Vagina (tissue), 2 donors: ENCODE measurements around the gene MTMR6. TPM values are rescaled to one million over a fixed set of nuclear protein-coding genes. Genes with fewer than 3 reads are reported as not detected.

ENCODE experiments used
- DNase-seq, 2 donors: peaks; one replicate each; pipeline ENCODE4 v3.0.0-alpha.2; 2017; ENCODE audit errors: extremely low spot score in 2 of 2
- H3K27ac ChIP-seq: fragments of 200-600 bp; sonication (generic); one replicate; pipeline ENCODE4 v1.5.1; 2019
- H3K27me3 ChIP-seq: fragments of 200-600 bp; sonication (generic); one replicate; pipeline ENCODE4 v1.5.1; 2019
- H3K36me3 ChIP-seq, 2 donors: fragments of 200-600 bp; sonication (generic); one replicate each; pipeline ENCODE4 v1.5.1; 2017 to 2019
- H3K4me1 ChIP-seq: fragments of 200-600 bp; sonication (generic); one replicate; pipeline ENCODE4 v1.5.1; 2019
- H3K4me3 ChIP-seq, 2 donors: fragments of 200-600 bp; sonication (generic); 1 replicate in 1 of 2; 2 replicates in 1 of 2; pipeline ENCODE4 v1.5.1; 2016 to 2019
- H3K9me3 ChIP-seq: fragments of 200-600 bp; sonication (generic); one replicate; pipeline ENCODE4 v1.5.1; 2019
- POLR2A ChIP-seq, 2 donors: fragments of 450-650 bp; IDR thresholded peaks; one replicate each; pipeline ENCODE4 v1.6.1; 2017; ENCODE audit warnings: antibody characterized with exemption in 2 of 2, mild to moderate bottlenecking in 2 of 2, moderate library complexity in 2 of 2
- POLR2AphosphoS5 ChIP-seq, 2 donors: sonication (generic); formaldehyde crosslinking; IDR thresholded peaks; one replicate each; pipeline ENCODE4 v1.9.0; 2017; ENCODE audit warnings: antibody characterized with exemption in 2 of 2, mild to moderate bottlenecking in 2 of 2, low read depth in 1 of 2; ENCODE audit not compliant: insufficient read depth in 1 of 2
- intact Hi-C: fragments of 100-400 bp; cut with DNase I; formaldehyde crosslinking; loops from one replicate; pipeline ENCODE4 v1.15.1; 2023
- total RNA-seq: library from RNA; depleted of rRNA; stranded (reverse); fragments of >200 nt; gene quantifications from one replicate; pipeline ENCODE4 v1.2.3, GENCODE V29; 2016
- TF ChIP-seq, protein P1 (sequence below), 3 experiments: fragments of 450-650 bp in 2 of 3; fragments of 200-600 bp in 1 of 3; sonication (generic) in 1 of 3; IDR thresholded peaks; one replicate each; pipeline ENCODE4 v1.5.1; 2017 to 2019; ENCODE audit warnings: antibody characterized with exemption in 3 of 3, mild to moderate bottlenecking in 2 of 3, moderate library complexity in 2 of 3

MTMR6 gene
- total RNA-seq, 1 donor from 2014 or later: 14.0 TPM

- TF ChIP-seq POLR2AphosphoS5 (IDR thresholded peaks at IDR 0.05; ENCODE audit: insufficient read depth in 1 of 2, low read depth in 1 of 2) (no peak), POLR2A (IDR thresholded peaks at IDR 0.05) (no peak)
- TF ChIP-seq, protein P1, sequence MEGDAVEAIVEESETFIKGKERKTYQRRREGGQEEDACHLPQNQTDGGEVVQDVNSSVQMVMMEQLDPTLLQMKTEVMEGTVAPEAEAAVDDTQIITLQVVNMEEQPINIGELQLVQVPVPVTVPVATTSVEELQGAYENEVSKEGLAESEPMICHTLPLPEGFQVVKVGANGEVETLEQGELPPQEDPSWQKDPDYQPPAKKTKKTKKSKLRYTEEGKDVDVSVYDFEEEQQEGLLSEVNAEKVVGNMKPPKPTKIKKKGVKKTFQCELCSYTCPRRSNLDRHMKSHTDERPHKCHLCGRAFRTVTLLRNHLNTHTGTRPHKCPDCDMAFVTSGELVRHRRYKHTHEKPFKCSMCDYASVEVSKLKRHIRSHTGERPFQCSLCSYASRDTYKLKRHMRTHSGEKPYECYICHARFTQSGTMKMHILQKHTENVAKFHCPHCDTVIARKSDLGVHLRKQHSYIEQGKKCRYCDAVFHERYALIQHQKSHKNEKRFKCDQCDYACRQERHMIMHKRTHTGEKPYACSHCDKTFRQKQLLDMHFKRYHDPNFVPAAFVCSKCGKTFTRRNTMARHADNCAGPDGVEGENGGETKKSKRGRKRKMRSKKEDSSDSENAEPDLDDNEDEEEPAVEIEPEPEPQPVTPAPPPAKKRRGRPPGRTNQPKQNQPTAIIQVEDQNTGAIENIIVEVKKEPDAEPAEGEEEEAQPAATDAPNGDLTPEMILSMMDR (IDR thresholded peaks at IDR 0.05): no peak
- peaks cover 7% of the 10 kb centered on the region for H3K4me1 ChIP-seq
- H3K9me3 ChIP-seq: no peaks in the 10 kb centered on the region
- no peak overlapping the region for H3K27ac ChIP-seq
- no peak overlapping the region for H3K4me3 ChIP-seq
- no peaks in the 10 kb centered on the region for H3K27me3 ChIP-seq
- H3K36me3 ChIP-seq: no peaks in the 10 kb centered on the region
- DNase-seq: no peak
- intact Hi-C loops: no loop called here
These were observed 70.0 kb downstream of the MTMR6 start for GRCh38 chr13:25217023-25217885.

DNA sequence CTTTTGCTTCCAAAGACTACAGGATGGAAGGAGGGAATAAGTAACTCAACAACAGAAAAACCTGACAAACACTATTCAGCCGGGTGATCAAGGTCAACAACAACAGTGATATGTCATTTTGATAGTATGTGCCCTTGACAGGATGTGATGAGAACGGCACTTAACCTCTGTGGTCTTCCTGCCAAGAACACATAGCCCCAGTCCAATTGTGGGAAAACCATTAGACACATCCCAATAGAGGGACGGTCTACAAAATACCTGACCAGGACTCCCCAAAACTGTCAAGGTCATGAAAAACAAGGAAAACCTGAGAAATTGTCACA lies 72.1 kb downstream of the MTMR6 start:
- Histone ChIP-seq H3K9me3 (no peaks in the 10 kb centered on the region), H3K4me3 (no peak overlapping the region), H3K36me3 (no peaks in the 10 kb centered on the region), H3K4me1 (peaks cover 7% of the 10 kb centered on the region), H3K27me3 (no peaks in the 10 kb centered on the region), H3K27ac (no peak overlapping the region)
- TF ChIP-seq POLR2A (IDR thresholded peaks at IDR 0.05): no peak
- TF ChIP-seq, protein P1 (IDR thresholded peaks at IDR 0.05): no peak
- no peak for TF ChIP-seq POLR2AphosphoS5 (IDR thresholded peaks at IDR 0.05; ENCODE audit: insufficient read depth in 1 of 2, low read depth in 1 of 2)
- intact Hi-C loops: no loop called here
- DNase-seq: no peak

- intact Hi-C loops: no loop called here
- Histone ChIP-seq H3K9me3 (no peaks in the 10 kb centered on the region), H3K27ac (no peak overlapping the region), H3K4me3 (no peak overlapping the region), H3K4me1 (peaks cover 7% of the 10 kb centered on the region), H3K27me3 (no peaks in the 10 kb centered on the region), H3K36me3 (no peaks in the 10 kb centered on the region)
- TF ChIP-seq, protein P1 (IDR thresholded peaks at IDR 0.05): no peak
- peak in 1 of 2 donors; percentile 17 for TF ChIP-seq POLR2AphosphoS5 (IDR thresholded peaks at IDR 0.05; ENCODE audit: insufficient read depth in 1 of 2, low read depth in 1 of 2)
- no peak for DNase-seq
These were observed 72.6 kb downstream of the MTMR6 start for GRCh38 chr13:25214491-25215252.

DNA sequence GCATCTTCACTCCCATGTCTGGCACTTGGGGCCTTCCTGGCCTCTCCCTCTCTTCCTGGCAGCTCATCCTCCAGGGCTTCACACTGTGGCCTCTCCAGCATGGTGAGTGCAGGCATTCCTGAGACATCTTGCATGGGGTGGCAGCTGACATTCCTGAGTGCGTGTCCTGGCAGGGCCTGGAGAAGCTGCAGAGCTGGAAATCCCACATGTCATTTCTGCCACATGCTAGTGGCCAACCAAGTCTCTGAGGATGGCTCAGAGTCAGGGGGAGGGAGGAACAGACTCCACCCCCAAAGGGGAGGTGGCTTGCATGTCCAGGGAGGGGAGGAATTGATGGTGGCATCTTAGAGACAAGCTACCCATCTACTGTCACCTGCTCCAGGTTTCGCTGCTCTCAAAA lies 73.6 kb downstream of the MTMR6 start:
- TF ChIP-seq, protein P1 (IDR thresholded peaks at IDR 0.05): no peak
- TF ChIP-seq POLR2AphosphoS5 (IDR thresholded peaks at IDR 0.05; ENCODE audit: insufficient read depth in 1 of 2, low read depth in 1 of 2) (no peak), POLR2A (IDR thresholded peaks at IDR 0.05) (no peak)
- no peak for DNase-seq
- H3K4me3 ChIP-seq: no peak overlapping the region

More for the DNA sequence above, 73.6 kb downstream of the MTMR6 start:
- no peaks in the 10 kb centered on the region for H3K27me3 ChIP-seq
- no peaks in the 10 kb centered on the region for H3K36me3 ChIP-seq
- peaks cover 7% of the 10 kb centered on the region for H3K4me1 ChIP-seq
- intact Hi-C loops: no loop called here
- H3K9me3 ChIP-seq: no peaks in the 10 kb centered on the region
- no peak overlapping the region for H3K27ac ChIP-seq
